HepG2 (cell line): Measurements from ENCODE around the gene TMCC2. TPM values are rescaled to one million over a fixed set of nuclear protein-coding genes. Genes with fewer than 3 reads are reported as not detected.
A peak's percentile ranks its signal among the peaks of the same experiment; 100 is the strongest.

Experiments used
- AGO1 ChIP-seq: fragments of 200-400 bp; formaldehyde crosslinking; IDR thresholded peaks from 2 replicates; pipeline ENCODE4 v1.6.1; 2017; ENCODE audit warnings: mild to moderate bottlenecking, low read depth, low read length, moderate library complexity; ENCODE audit not compliant: poor library complexity, severe bottlenecking
- AKAP8 ChIP-seq: sonication (generic); formaldehyde crosslinking; IDR thresholded peaks from 2 replicates; pipeline ENCODE4 v1.5.1; 2020; ENCODE audit warnings: mild to moderate bottlenecking, missing genetic modification reagents
- EP300 ChIP-seq, 3 experiments: sonication (generic) in 1 of 3; formaldehyde crosslinking in 1 of 3; IDR thresholded peaks; 2 replicates each; pipeline versions ENCODE4 v1.5.1 to v1.6.1; 2011 to 2020; ENCODE audit warnings: low read depth in 2 of 3, low read length in 2 of 3, borderline replicate concordance in 1 of 3, improper control_type of control experiment in 1 of 3, mild to moderate bottlenecking in 1 of 3, missing genetic modification reagents in 1 of 3, moderate library complexity in 1 of 3
- FOXA3 ChIP-seq: IDR thresholded peaks from 2 replicates; pipeline ENCODE4 v1.6.1; 2016; ENCODE audit warnings: missing genetic modification reagents, missing compliant biosample characterization
- MEIS1 ChIP-seq: sonication (generic); formaldehyde crosslinking; IDR thresholded peaks from 2 replicates; pipeline ENCODE4 v1.9.0; 2021; ENCODE audit warnings: mild to moderate bottlenecking, missing genetic modification reagents, moderate library complexity, borderline replicate concordance
- MIER3 ChIP-seq: IDR thresholded peaks from 2 replicates; pipeline ENCODE4 v1.6.1; 2016; ENCODE audit warnings: missing compliant biosample characterization, borderline replicate concordance
- POGZ ChIP-seq: sonication (generic); formaldehyde crosslinking; IDR thresholded peaks from 2 replicates; pipeline ENCODE4 v1.4.0; 2020; ENCODE audit warnings: mild to moderate bottlenecking, missing genetic modification reagents
- PRPF4 ChIP-seq: fragments of 200-400 bp; formaldehyde crosslinking; IDR thresholded peaks from 2 replicates; pipeline ENCODE4 v1.6.1; 2016; ENCODE audit warnings: low read length, low read depth; ENCODE audit not compliant: poor library complexity, severe bottlenecking
- TBX2 ChIP-seq: sonication (generic); formaldehyde crosslinking; IDR thresholded peaks from 2 replicates; pipeline ENCODE4 v1.5.0; 2020; ENCODE audit warnings: missing genetic modification reagents, mild to moderate bottlenecking, borderline replicate concordance
- TCF12 ChIP-seq, 2 experiments: fragments of 450-650 bp in 1 of 2; sonication (generic) in 1 of 2; formaldehyde crosslinking in 1 of 2; IDR thresholded peaks; 2 replicates each; pipeline versions ENCODE4 v1.6.1 to v1.8.0; 2017 to 2022; ENCODE audit warnings: antibody characterized with exemption in 1 of 2, mild to moderate bottlenecking in 1 of 2, missing genetic modification reagents in 1 of 2, moderate library complexity in 1 of 2
- TGIF2 ChIP-seq: IDR thresholded peaks from 2 replicates; pipeline ENCODE4 v1.6.1; 2016; ENCODE audit warnings: control low read depth, missing compliant biosample characterization
- XRCC5 ChIP-seq: fragments of 200-400 bp; formaldehyde crosslinking; optimal IDR thresholded peaks from 2 replicates; pipeline ENCODE3; 2017; ENCODE audit warnings: mild to moderate bottlenecking, low read length
- ZNF563 ChIP-seq: sonication (generic); formaldehyde crosslinking; IDR thresholded peaks from 2 replicates; pipeline ENCODE4 v1.8.0; 2022; ENCODE audit warnings: mild to moderate bottlenecking, moderate library complexity, missing genetic modification reagents
- ZNF564 ChIP-seq: sonication (generic); formaldehyde crosslinking; IDR thresholded peaks from 2 replicates; pipeline ENCODE4 v1.8.1; 2023; ENCODE audit warnings: mild to moderate bottlenecking, missing genetic modification reagents
- polyA plus RNA-seq, 8 experiments: library from polyadenylated mRNA; depleted of rRNA in 3 of 8; stranded (reverse) in 7 of 8; unstranded in 1 of 8; fragments of >200 nt; fragmentation: Illumina TruSeq in 4 of 8; extraction: Trizol in 4 of 8; gene quantifications; 2 replicates each; pipeline versions ENCODE4 v1.2.1 to v1.2.3, GENCODE V29; 2011 to 2016; ENCODE audit warnings: low read depth in 4 of 8, missing spikeins in 1 of 8, mixed read lengths in 1 of 8; ENCODE audit not compliant: insufficient read depth in 1 of 8
- total RNA-seq, 5 experiments: library from RNA; depleted of rRNA; stranded (reverse); fragments of >200 nt; fragmentation: Illumina TruSeq; extraction: Trizol; gene quantifications; 2 replicates each; pipeline ENCODE4 v1.2.3, GENCODE V29; 2016; ENCODE audit warnings: low read depth in 1 of 5
- TF ChIP-seq, protein P1 (sequence below): conservative IDR thresholded peaks from 2 replicates; pipeline ENCODE4 v1.6.1; 2018; ENCODE audit warnings: missing genetic modification reagents
- TF ChIP-seq, protein P2 (sequence below): IDR thresholded peaks from 2 replicates; pipeline ENCODE4 v1.6.1; 2016
- TF ChIP-seq, protein P3 (sequence below): sonication (generic); formaldehyde crosslinking; IDR thresholded peaks from 2 replicates; pipeline ENCODE4 v1.8.0; 2022; ENCODE audit warnings: mild to moderate bottlenecking, missing genetic modification reagents, moderate library complexity
- TF ChIP-seq, protein P4 (sequence below): sonication (generic); formaldehyde crosslinking; IDR thresholded peaks from 2 replicates; pipeline ENCODE4 v1.4.0; 2020; ENCODE audit warnings: mild to moderate bottlenecking, missing genetic modification reagents
- TF ChIP-seq, protein P5 (sequence below): sonication (generic); formaldehyde crosslinking; IDR thresholded peaks from 2 replicates; pipeline ENCODE4 v1.5.1; 2020; ENCODE audit warnings: mild to moderate bottlenecking, missing genetic modification reagents, moderate library complexity

The TMCC2 gene
- total and polyA plus RNA-seq, 2 of the 13 experiments (the other 11 are each of a cell fraction or from before 2014, with no cell fraction given), result 0.12 to 0.24 TPM

DNA sequence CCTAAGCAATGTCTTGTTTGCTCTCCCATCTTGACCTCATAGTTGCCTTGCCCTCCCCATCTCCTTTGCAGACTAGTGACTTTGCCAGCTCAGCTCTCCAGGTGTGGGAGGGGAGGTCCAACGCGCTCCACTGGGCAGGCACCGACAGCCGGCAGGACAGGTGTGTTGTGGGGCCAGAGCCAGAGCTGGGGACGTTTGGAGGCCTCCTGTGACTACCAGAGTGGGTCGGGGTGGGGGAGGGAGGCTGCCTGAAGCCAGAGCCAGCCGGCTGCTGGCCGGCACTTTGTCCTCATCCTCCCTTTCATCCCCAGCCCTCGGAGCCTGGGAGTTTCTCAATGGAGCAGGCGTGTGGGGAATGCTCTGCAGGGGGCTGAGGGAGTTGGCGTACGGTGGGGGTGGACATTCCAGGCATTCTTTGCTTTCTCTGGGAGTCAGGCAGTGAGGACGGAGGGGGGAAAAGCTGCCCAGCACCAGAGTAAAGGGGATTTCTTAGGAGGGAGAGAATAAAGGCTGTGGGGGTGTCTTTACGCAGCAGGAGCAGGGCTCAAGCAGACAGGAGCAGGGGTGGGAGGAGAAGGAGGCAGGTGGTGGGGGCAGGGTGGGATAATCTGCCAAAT, 73.6 kb downstream of the TMCC2 start (continued):
- TF ChIP-seq, protein P1, sequence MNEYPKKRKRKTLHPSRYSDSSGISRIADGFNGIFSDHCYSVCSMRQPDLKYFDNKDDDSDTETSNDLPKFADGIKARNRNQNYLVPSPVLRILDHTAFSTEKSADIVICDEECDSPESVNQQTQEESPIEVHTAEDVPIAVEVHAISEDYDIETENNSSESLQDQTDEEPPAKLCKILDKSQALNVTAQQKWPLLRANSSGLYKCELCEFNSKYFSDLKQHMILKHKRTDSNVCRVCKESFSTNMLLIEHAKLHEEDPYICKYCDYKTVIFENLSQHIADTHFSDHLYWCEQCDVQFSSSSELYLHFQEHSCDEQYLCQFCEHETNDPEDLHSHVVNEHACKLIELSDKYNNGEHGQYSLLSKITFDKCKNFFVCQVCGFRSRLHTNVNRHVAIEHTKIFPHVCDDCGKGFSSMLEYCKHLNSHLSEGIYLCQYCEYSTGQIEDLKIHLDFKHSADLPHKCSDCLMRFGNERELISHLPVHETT (CRISPR knock-in tag), result peak; percentile 65; the same call in 1 of the 2 replicates
- TF ChIP-seq FOXA3 (CRISPR knock-in tag), result peak; percentile 25; the same call in 1 of the 2 replicates
- peak; percentile 52; the same call in 1 of the 2 replicates for TF ChIP-seq POGZ (CRISPR knock-in tag)
- TF ChIP-seq, protein P2, sequence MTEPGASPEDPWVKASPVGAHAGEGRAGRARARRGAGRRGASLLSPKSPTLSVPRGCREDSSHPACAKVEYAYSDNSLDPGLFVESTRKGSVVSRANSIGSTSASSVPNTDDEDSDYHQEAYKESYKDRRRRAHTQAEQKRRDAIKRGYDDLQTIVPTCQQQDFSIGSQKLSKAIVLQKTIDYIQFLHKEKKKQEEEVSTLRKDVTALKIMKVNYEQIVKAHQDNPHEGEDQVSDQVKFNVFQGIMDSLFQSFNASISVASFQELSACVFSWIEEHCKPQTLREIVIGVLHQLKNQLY (CRISPR knock-in tag), result peak; percentile 67; the same call in 1 of the 2 replicates
- peak; percentile 40 for TF ChIP-seq AGO1
- 0 out of 2 replicates have a peak, but pooled peaks have one; percentile 63 for TF ChIP-seq TGIF2 (CRISPR knock-in tag)
- peak; percentile 69; the same call in 1 of the 2 replicates for TF ChIP-seq ZNF563 (CRISPR knock-in tag)
- peak; percentile 83; the same call in 1 of the 2 replicates for TF ChIP-seq TBX2
- TF ChIP-seq MIER3 (CRISPR knock-in tag), result no peak
- TF ChIP-seq AKAP8 (CRISPR knock-in tag), result no peak
- TF ChIP-seq XRCC5, result peak; percentile 31
- TF ChIP-seq ZNF564 (CRISPR knock-in tag), result peak; percentile 54; the same call in 1 of the 2 replicates
- TF ChIP-seq, protein P3, sequence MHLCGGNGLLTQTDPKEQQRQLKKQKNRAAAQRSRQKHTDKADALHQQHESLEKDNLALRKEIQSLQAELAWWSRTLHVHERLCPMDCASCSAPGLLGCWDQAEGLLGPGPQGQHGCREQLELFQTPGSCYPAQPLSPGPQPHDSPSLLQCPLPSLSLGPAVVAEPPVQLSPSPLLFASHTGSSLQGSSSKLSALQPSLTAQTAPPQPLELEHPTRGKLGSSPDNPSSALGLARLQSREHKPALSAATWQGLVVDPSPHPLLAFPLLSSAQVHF (CRISPR knock-in tag), result no peak
- TF ChIP-seq, protein P4, sequence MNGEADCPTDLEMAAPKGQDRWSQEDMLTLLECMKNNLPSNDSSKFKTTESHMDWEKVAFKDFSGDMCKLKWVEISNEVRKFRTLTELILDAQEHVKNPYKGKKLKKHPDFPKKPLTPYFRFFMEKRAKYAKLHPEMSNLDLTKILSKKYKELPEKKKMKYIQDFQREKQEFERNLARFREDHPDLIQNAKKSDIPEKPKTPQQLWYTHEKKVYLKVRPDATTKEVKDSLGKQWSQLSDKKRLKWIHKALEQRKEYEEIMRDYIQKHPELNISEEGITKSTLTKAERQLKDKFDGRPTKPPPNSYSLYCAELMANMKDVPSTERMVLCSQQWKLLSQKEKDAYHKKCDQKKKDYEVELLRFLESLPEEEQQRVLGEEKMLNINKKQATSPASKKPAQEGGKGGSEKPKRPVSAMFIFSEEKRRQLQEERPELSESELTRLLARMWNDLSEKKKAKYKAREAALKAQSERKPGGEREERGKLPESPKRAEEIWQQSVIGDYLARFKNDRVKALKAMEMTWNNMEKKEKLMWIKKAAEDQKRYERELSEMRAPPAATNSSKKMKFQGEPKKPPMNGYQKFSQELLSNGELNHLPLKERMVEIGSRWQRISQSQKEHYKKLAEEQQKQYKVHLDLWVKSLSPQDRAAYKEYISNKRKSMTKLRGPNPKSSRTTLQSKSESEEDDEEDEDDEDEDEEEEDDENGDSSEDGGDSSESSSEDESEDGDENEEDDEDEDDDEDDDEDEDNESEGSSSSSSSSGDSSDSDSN (CRISPR knock-in tag), result peak; percentile 97
- TF ChIP-seq PRPF4, result no peak
- TF ChIP-seq TCF12 (IDR thresholded peaks at IDR 0.05), result no peak
- 0 out of 2 replicates have a peak, but pooled peaks have one; percentile 34 for TF ChIP-seq TCF12 (CRISPR knock-in tag; IDR thresholded peaks at IDR 0.05)
- peak; percentile 77 to 82 for TF ChIP-seq EP300 (IDR thresholded peaks at IDR 0.05; ENCODE audit: low read depth in 2 of 2, low read length in 2 of 2)
- peak; percentile 88 for TF ChIP-seq EP300 (CRISPR knock-in tag; IDR thresholded peaks at IDR 0.05; ENCODE audit: borderline replicate concordance)
- TF ChIP-seq, protein P5, sequence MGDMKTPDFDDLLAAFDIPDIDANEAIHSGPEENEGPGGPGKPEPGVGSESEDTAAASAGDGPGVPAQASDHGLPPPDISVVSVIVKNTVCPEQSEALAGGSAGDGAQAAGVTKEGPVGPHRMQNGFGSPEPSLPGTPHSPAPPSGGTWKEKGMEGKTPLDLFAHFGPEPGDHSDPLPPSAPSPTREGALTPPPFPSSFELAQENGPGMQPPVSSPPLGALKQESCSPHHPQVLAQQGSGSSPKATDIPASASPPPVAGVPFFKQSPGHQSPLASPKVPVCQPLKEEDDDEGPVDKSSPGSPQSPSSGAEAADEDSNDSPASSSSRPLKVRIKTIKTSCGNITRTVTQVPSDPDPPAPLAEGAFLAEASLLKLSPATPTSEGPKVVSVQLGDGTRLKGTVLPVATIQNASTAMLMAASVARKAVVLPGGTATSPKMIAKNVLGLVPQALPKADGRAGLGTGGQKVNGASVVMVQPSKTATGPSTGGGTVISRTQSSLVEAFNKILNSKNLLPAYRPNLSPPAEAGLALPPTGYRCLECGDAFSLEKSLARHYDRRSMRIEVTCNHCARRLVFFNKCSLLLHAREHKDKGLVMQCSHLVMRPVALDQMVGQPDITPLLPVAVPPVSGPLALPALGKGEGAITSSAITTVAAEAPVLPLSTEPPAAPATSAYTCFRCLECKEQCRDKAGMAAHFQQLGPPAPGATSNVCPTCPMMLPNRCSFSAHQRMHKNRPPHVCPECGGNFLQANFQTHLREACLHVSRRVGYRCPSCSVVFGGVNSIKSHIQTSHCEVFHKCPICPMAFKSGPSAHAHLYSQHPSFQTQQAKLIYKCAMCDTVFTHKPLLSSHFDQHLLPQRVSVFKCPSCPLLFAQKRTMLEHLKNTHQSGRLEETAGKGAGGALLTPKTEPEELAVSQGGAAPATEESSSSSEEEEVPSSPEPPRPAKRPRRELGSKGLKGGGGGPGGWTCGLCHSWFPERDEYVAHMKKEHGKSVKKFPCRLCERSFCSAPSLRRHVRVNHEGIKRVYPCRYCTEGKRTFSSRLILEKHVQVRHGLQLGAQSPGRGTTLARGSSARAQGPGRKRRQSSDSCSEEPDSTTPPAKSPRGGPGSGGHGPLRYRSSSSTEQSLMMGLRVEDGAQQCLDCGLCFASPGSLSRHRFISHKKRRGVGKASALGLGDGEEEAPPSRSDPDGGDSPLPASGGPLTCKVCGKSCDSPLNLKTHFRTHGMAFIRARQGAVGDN (CRISPR knock-in tag), result peak; percentile 90
- no peak for TF ChIP-seq MEIS1 (CRISPR knock-in tag)
